Activated T-cell treated with anti-CD3 and anti-CD28 coated beads, Interleukin-2, amount 50 U/mL, for 24 hours (primary cell): ENCODE measurements around the gene C9orf85.
"Not testable (repeated sequence)": the region's sequence is repeated elsewhere in the genome, so short reads cannot be mapped to it uniquely, and the experiment has no call there.

Experiments
- DNase-seq: peaks from one replicate; pipeline ENCODE4 v3.0.0-alpha.2; 2020
- H3K27ac Mint-ChIP-seq: 2 replicates; pipeline ENCODE4 v1.8.0; 2020; ENCODE audit warnings: mild to moderate bottlenecking, mixed read lengths
- H3K27me3 Mint-ChIP-seq: 2 replicates; pipeline ENCODE4 v1.8.0; 2020; ENCODE audit warnings: mixed read lengths
- H3K36me3 Mint-ChIP-seq: 2 replicates; pipeline ENCODE4 v1.8.0; 2020; ENCODE audit warnings: low read depth, mixed read lengths
- H3K4me1 Mint-ChIP-seq: 2 replicates; pipeline ENCODE4 v1.8.0; 2020; ENCODE audit warnings: low read depth, mixed read lengths
- H3K4me3 Mint-ChIP-seq: 2 replicates; pipeline ENCODE4 v1.8.0; 2020; ENCODE audit warnings: mild to moderate bottlenecking, moderate library complexity, mixed read lengths
- H3K9me3 Mint-ChIP-seq: 2 replicates; pipeline ENCODE4 v1.8.0; 2020; ENCODE audit warnings: mixed read lengths

Gene C9orf85

DNA sequence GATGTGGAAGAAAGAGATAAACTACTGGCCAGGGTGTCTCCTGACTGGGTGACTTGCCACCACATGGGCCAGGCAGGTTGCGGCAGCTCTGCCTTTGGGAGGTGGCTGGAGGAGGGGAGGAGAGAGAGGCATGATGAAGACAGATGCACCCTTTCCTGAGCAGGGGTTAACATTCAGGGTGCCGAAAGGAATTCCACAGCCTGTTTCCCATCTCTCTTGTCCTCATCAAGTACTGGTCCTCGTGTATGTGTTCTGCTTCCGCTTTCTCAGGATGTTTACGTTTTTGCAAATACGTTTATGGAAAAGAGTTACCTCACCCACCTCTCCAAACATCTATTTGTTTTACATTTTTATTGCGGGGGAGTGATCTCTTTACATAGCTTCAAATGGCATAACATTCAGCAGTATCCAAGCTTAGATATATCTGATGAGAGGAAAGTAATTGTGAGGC, 73.4 kb downstream of the C9orf85 start:
- H3K27me3 Mint-ChIP-seq = no peaks in the 10 kb centered on the region
- H3K4me3 Mint-ChIP-seq = no peak overlapping the region
- H3K9me3 Mint-ChIP-seq = no peaks in the 10 kb centered on the region
- H3K27ac Mint-ChIP-seq = no peak overlapping the region
- peaks cover 4% of the 10 kb centered on the region for H3K36me3 Mint-ChIP-seq
- no peak for DNase-seq
- no peaks in the 10 kb centered on the region for H3K4me1 Mint-ChIP-seq

- H3K27ac Mint-ChIP-seq = no peak overlapping the region
- no peaks in the 10 kb centered on the region for H3K4me1 Mint-ChIP-seq
- H3K9me3 Mint-ChIP-seq = no peaks in the 10 kb centered on the region
- H3K4me3 Mint-ChIP-seq = no peak overlapping the region
- no peak for DNase-seq
- no peaks in the 10 kb centered on the region for H3K27me3 Mint-ChIP-seq
- H3K36me3 Mint-ChIP-seq = peaks cover 4% of the 10 kb centered on the region
Measured at GRCh38 chr9:71985297-71985911, 74.0 kb downstream of the C9orf85 start.

GRCh38 chr9:71986900-71987299, 75.5 kb downstream of the C9orf85 start:
- Mint-ChIP-seq H3K4me3 (no peak overlapping the region), H3K9me3 (no peaks in the 10 kb centered on the region), H3K4me1 (no peaks in the 10 kb centered on the region), H3K36me3 (peaks cover 4% of the 10 kb centered on the region), H3K27ac (no peak overlapping the region), H3K27me3 (no peaks in the 10 kb centered on the region)
- DNase-seq = no peak

DNA sequence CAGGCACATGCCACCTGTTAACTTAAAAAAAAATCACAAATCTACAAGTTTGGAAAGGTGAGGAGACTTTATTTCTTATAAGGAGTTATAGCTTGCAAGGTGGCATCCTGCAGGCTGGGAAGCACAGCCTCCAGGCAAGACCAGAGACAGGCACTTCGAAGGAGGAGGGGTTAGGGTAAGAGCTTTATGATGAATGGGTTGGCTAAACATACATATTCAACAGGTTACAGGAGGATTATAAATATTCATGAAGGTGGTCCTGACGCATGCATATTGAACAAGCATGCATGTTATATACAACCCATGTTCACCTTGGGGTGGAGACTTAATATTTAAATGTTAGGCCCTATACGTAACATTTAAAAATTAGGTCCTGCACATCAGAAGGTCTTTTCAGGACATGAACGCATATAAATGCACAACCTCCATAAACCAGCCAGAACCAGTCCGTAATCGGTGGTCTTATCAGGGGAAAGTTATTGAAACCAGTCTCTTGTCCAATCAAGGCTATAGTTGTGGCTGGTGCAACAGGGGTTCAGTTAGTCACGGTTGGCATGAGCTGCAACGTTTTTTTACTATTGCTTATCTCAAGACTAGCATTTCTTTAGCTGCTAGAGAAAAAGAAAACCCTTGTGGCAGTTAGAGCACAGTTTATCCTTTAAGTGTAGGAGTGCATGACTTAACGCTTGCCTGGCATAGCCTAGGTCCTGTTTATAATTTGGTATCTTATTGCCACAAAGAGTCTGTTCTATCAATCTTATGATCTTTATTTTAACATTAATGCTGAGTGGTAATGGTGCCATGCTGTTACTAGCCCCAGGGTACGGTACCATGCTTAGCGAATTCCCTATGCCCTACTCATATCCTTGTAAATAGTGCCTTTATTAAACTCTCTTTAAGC, 76.3 kb downstream of the C9orf85 start:
- no peak overlapping the region for H3K4me3 Mint-ChIP-seq
- no peaks in the 10 kb centered on the region for H3K27me3 Mint-ChIP-seq
- DNase-seq = no peak
- no peak overlapping the region for H3K27ac Mint-ChIP-seq
- H3K4me1 Mint-ChIP-seq = no peaks in the 10 kb centered on the region
- H3K36me3 Mint-ChIP-seq = peaks cover 4% of the 10 kb centered on the region
- no peaks in the 10 kb centered on the region for H3K9me3 Mint-ChIP-seq

DNA sequence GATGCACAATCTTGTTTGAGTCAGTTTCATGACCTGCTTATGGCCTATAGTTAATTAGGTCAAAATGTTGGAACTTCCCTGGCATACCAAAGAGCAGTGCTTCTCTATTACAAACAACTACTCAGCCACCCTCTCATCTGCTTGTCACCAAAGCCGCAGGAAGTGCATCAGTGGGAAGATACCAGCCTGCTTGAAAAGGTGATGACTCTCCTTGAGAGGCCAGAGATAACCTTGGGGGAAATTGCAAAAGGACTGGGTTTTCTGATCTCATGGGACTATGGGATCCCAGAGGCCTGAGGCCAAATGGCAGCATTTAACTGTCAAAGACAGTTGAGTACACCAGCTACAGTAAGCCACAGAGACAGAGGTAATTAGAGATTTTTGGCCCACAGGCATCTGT, 79.0 kb downstream of the C9orf85 start:
- Mint-ChIP-seq H3K27me3 (no peaks in the 10 kb centered on the region), H3K9me3 (no peaks in the 10 kb centered on the region), H3K27ac (no peak overlapping the region), H3K4me1 (no peaks in the 10 kb centered on the region), H3K36me3 (no peaks in the 10 kb centered on the region), H3K4me3 (no peak overlapping the region)
- no peak for DNase-seq

DNA sequence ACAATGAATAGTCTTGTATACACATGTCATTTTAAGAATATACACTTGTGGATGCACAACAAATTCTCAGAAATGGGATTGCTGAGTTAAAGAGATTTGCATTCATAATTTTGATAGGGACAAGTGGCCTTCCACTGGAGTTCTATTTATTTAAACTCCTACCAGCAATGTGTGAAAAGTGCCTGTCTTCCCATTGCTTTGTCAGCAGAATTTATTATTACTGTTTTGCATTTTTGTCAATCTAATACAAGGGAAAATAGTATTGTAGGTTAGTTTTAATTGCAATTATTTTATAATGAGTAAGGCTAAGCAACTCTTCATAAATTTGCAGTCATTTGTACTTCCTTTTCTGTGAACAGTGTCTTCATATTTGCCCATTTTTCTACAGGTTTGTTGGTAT, 94.0 kb downstream of the C9orf85 start:
- H3K27ac Mint-ChIP-seq = no peak overlapping the region

GRCh38 chr9:72006501-72006900, 95.1 kb downstream of the C9orf85 start:
- Mint-ChIP-seq H3K4me1 (no peaks in the 10 kb centered on the region), H3K36me3 (no peaks in the 10 kb centered on the region), H3K27ac (no peak overlapping the region), H3K4me3 (no peak overlapping the region), H3K9me3 (no peaks in the 10 kb centered on the region), H3K27me3 (no peaks in the 10 kb centered on the region)
- DNase-seq = no peak

More for the DNA sequence above, 94.0 kb downstream of the C9orf85 start:
- no peaks in the 10 kb centered on the region for H3K27me3 Mint-ChIP-seq
- H3K9me3 Mint-ChIP-seq = no peaks in the 10 kb centered on the region
- no peak overlapping the region for H3K4me3 Mint-ChIP-seq
- no peaks in the 10 kb centered on the region for H3K36me3 Mint-ChIP-seq
- H3K4me1 Mint-ChIP-seq = no peaks in the 10 kb centered on the region
- DNase-seq = no peak

DNA sequence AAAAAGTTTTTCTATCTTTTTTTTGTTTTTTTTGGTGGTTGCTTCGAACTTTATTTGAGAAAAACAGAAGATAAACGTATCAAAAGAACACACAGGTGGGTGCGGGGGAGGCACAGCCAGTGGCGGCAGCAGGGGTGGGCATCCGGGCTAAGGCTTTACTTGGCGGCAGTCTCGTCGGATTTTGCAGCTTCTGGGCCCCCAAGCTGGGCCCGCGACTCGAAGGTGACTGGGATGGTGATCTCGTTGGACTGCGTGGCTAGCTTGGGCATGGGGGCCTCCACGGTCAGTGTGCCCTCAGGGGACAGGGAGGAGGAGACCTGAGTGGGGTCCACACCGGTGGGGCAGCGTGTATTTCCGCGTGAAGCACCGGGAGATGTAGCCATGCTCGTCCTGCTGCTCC, 96.3 kb downstream of the C9orf85 start:
- not testable (repeated sequence) for H3K9me3 Mint-ChIP-seq

DNA sequence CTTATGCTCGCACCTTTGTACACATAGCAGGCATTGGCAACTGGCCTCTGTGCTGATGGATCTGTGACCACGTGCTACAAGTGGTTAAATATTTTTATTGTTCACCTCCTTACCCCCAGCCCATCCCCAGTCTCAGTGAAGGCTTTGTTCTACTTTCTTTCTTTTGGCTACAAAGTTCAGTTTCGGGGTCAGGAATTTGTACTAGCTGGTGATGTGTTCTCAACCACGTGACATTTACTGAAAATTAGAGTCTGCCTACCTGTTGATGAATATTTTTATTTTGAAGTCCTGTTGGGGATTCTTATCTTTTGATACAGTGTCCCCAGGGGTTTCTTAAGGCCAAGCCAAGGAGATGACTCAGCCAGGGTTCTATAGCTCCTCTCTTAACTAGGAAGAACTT, 101.2 kb downstream of the C9orf85 start:
- H3K27ac Mint-ChIP-seq = no peak overlapping the region
- peaks cover 10% of the 10 kb centered on the region for H3K4me1 Mint-ChIP-seq
- no peaks in the 10 kb centered on the region for H3K36me3 Mint-ChIP-seq
- H3K27me3 Mint-ChIP-seq = no peaks in the 10 kb centered on the region
- H3K9me3 Mint-ChIP-seq = no peaks in the 10 kb centered on the region
- DNase-seq = no peak
- H3K4me3 Mint-ChIP-seq = no peak overlapping the region

More for the DNA sequence above, 96.3 kb downstream of the C9orf85 start:
- H3K27ac Mint-ChIP-seq, DNase-seq, H3K27me3 Mint-ChIP-seq, H3K4me3 Mint-ChIP-seq, H3K36me3 Mint-ChIP-seq, H3K4me1 Mint-ChIP-seq: not testable (repeated sequence)

DNA sequence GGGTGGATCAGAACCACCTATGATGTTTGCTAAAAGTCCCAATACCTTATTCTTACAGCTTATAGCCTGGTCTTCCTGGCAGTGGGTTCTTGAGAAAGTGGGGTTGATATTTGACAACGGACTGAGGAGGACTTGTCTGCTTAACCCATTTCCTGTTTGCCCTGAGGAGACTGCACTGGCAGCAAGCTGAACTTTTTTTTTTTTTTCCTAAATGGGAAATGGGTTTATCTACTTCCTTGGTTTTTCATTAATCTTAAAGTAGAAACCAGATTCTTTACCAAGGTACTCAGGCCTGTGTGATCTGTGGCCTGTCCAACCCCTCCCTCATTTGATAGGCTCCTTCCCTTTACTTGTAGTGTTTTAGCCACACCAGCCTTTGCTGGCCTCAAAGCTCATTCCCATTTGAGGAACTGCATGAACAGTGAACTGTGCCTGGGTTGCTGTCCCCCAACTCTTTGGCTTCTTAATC, 101.9 kb downstream of the C9orf85 start:
- Mint-ChIP-seq H3K27me3 (no peaks in the 10 kb centered on the region), H3K4me3 (no peak overlapping the region), H3K4me1 (peaks cover 10% of the 10 kb centered on the region), H3K9me3 (no peaks in the 10 kb centered on the region), H3K27ac (no peak overlapping the region), H3K36me3 (no peaks in the 10 kb centered on the region)
- DNase-seq = no peak

DNA sequence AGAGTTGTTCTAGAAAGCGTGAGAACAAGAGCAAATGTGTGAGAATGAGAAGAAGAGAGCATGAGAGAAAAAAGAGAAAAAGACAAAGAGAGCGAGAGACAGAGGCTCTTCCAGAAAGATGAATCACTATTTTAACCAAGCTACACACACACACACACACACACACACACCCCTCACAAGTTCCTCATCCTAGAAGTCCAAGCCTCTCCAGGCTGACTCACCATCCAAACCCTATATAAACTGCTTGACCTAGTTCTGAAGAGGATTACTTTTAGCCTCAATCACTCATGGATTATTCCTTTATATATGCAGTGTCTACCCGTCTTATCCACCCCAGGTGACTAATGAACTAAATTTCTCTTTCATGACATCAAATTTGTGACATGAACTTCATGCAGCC, 111.4 kb downstream of the C9orf85 start:
- DNase-seq = no peak
- Mint-ChIP-seq H3K4me1 (peaks cover 2% of the 10 kb centered on the region), H3K27ac (no peak overlapping the region), H3K9me3 (no peaks in the 10 kb centered on the region), H3K27me3 (no peaks in the 10 kb centered on the region), H3K4me3 (no peak overlapping the region), H3K36me3 (no peaks in the 10 kb centered on the region)
